H1 (cell line): ENCODE data around the gene ATG5. TPM values are rescaled to one million over a fixed set of nuclear protein-coding genes. Genes with fewer than 3 reads are reported as not detected.

Source experiments
- CEBPB ChIP-seq: IDR thresholded peaks from 2 replicates; pipeline ENCODE4 v1.6.1; 2012; ENCODE audit warnings: low read depth, low read length
- KDM5A ChIP-seq: fragments of 200-600 bp; IDR thresholded peaks from 2 replicates; pipeline ENCODE4 v1.7.1; 2012; ENCODE audit warnings: mild to moderate bottlenecking, low read length, inconsistent platforms, mixed read lengths
- SP4 ChIP-seq: IDR thresholded peaks from 2 replicates; pipeline ENCODE4 v1.6.1; 2012; ENCODE audit warnings: low read length, inconsistent platforms
- polyA plus RNA-seq, 7 experiments: library from polyadenylated mRNA; depleted of rRNA in 3 of 7; stranded (reverse) in 5 of 7; unstranded in 2 of 7; fragments of >200 nt in 5 of 7; fragments of 200-250 nt in 2 of 7; gene quantifications; 1 replicate in 5 of 7; 2 replicates in 1 of 7; 4 replicates in 1 of 7; pipeline versions ENCODE4 v1.2.1 to v1.2.3, GENCODE V29; 2011 to 2013; ENCODE audit warnings: missing spikeins in 2 of 7, mixed read lengths in 2 of 7
- total RNA-seq: library from RNA; stranded (reverse); fragmentation: NEBNext Ultra II Directional; extraction: Animal tissue kit (Norgen Biotek cat#: 25700); gene quantifications from 2 replicates; pipeline ENCODE4 v1.2.1, GENCODE V29; 2021
- TF ChIP-seq, protein P1 (sequence below): fragments of 300-600 bp; sonication (generic); IDR thresholded peaks from 2 replicates; pipeline ENCODE4 v1.7.1; 2012; ENCODE audit warnings: low read length, moderate library complexity, mild to moderate bottlenecking, inconsistent platforms; ENCODE audit not compliant: insufficient replicate concordance

Gene ATG5
- total and polyA plus RNA-seq, 2 of the 8 experiments (the other 6 are each of a cell fraction or from before 2014, with no cell fraction given), result 18.2 to 39.0 TPM

GRCh38 chr6:106237286-106237685 lies 88.3 kb downstream of the ATG5 start (continued):
- TF ChIP-seq, protein P1, sequence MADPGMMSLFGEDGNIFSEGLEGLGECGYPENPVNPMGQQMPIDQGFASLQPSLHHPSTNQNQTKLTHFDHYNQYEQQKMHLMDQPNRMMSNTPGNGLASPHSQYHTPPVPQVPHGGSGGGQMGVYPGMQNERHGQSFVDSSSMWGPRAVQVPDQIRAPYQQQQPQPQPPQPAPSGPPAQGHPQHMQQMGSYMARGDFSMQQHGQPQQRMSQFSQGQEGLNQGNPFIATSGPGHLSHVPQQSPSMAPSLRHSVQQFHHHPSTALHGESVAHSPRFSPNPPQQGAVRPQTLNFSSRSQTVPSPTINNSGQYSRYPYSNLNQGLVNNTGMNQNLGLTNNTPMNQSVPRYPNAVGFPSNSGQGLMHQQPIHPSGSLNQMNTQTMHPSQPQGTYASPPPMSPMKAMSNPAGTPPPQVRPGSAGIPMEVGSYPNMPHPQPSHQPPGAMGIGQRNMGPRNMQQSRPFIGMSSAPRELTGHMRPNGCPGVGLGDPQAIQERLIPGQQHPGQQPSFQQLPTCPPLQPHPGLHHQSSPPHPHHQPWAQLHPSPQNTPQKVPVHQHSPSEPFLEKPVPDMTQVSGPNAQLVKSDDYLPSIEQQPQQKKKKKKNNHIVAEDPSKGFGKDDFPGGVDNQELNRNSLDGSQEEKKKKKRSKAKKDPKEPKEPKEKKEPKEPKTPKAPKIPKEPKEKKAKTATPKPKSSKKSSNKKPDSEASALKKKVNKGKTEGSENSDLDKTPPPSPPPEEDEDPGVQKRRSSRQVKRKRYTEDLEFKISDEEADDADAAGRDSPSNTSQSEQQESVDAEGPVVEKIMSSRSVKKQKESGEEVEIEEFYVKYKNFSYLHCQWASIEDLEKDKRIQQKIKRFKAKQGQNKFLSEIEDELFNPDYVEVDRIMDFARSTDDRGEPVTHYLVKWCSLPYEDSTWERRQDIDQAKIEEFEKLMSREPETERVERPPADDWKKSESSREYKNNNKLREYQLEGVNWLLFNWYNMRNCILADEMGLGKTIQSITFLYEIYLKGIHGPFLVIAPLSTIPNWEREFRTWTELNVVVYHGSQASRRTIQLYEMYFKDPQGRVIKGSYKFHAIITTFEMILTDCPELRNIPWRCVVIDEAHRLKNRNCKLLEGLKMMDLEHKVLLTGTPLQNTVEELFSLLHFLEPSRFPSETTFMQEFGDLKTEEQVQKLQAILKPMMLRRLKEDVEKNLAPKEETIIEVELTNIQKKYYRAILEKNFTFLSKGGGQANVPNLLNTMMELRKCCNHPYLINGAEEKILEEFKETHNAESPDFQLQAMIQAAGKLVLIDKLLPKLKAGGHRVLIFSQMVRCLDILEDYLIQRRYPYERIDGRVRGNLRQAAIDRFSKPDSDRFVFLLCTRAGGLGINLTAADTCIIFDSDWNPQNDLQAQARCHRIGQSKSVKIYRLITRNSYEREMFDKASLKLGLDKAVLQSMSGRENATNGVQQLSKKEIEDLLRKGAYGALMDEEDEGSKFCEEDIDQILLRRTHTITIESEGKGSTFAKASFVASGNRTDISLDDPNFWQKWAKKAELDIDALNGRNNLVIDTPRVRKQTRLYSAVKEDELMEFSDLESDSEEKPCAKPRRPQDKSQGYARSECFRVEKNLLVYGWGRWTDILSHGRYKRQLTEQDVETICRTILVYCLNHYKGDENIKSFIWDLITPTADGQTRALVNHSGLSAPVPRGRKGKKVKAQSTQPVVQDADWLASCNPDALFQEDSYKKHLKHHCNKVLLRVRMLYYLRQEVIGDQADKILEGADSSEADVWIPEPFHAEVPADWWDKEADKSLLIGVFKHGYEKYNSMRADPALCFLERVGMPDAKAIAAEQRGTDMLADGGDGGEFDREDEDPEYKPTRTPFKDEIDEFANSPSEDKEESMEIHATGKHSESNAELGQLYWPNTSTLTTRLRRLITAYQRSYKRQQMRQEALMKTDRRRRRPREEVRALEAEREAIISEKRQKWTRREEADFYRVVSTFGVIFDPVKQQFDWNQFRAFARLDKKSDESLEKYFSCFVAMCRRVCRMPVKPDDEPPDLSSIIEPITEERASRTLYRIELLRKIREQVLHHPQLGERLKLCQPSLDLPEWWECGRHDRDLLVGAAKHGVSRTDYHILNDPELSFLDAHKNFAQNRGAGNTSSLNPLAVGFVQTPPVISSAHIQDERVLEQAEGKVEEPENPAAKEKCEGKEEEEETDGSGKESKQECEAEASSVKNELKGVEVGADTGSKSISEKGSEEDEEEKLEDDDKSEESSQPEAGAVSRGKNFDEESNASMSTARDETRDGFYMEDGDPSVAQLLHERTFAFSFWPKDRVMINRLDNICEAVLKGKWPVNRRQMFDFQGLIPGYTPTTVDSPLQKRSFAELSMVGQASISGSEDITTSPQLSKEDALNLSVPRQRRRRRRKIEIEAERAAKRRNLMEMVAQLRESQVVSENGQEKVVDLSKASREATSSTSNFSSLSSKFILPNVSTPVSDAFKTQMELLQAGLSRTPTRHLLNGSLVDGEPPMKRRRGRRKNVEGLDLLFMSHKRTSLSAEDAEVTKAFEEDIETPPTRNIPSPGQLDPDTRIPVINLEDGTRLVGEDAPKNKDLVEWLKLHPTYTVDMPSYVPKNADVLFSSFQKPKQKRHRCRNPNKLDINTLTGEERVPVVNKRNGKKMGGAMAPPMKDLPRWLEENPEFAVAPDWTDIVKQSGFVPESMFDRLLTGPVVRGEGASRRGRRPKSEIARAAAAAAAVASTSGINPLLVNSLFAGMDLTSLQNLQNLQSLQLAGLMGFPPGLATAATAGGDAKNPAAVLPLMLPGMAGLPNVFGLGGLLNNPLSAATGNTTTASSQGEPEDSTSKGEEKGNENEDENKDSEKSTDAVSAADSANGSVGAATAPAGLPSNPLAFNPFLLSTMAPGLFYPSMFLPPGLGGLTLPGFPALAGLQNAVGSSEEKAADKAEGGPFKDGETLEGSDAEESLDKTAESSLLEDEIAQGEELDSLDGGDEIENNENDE, result no peak
- TF ChIP-seq CEBPB (no peak), SP4 (no peak), KDM5A (no peak)
- TF ChIP-seq, all 59 proteins: peak for 0
